HFF-Myc (cell line): ENCODE results near the gene CTTNBP2NL.

ENCODE experiments used
- DNase-seq: peaks from one replicate; pipeline ENCODE4 v3.0.0-alpha.2; 2011; ENCODE audit warnings: low read depth; ENCODE audit errors: extremely low read depth
- H3K4me3 ChIP-seq: replicated peaks from 2 replicates; pipeline ENCODE4 v1.5.1; 2011; ENCODE audit warnings: low read depth, mild to moderate bottlenecking, control low read depth, low read length
- CTCF ChIP-seq: IDR thresholded peaks from 2 replicates; pipeline ENCODE4 v1.5.1; 2012; ENCODE audit warnings: mild to moderate bottlenecking, low read depth, low read length, control low read depth; ENCODE audit errors: missing control alignments

CTTNBP2NL gene

DNA sequence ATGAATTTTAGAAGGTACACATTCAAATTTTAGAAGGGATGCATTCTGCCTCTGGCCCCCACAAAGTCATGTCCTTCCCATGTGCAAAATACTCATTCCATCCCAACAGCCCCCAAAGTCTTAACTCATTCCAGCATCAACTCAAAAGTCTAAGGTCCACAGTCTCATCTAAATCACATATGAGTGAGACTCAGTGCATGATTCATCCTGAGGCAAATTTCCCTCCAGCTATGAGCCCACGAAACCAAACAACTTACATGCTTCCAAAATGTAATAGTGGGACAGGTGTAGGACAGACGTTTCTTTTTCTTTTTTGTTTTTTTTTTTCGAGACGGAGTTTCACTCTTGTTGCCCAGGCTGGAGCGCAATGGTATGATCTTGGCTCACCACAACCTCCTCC lies 100.3 kb downstream of the CTTNBP2NL start:
- no peak for TF ChIP-seq CTCF
- no peak for DNase-seq
- no peak overlapping the region for H3K4me3 ChIP-seq

GRCh38 chr1:112501810-112502641 lies 106.0 kb downstream of the CTTNBP2NL start:
- peak; percentile 81 for TF ChIP-seq CTCF
- peak overlapping the region; percentile 49 for H3K4me3 ChIP-seq
- no peak for DNase-seq

DNA sequence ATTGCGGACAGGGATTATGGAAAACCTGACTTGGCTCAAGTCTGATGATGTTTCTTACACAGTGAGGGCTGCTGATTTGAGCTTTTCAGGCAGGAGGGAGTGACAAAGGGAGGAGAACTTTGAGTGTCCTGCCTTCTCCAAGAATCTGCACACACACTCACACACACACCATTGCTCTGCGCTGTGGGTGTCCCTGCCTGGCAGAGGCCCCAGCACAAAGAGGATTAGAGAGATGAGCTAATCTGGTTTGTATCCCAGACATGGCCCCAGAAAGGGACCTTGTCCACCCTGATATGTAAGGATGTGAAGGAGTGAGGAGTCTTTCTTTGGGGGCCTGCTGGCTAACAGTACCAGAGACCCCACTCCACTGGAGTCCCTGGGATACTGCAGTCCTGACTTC lies 106.8 kb downstream of the CTTNBP2NL start:
- no peak for TF ChIP-seq CTCF
- no peak overlapping the region for H3K4me3 ChIP-seq
- DNase-seq, result no peak

GRCh38 chr1:112504001-112504660 lies 108.1 kb downstream of the CTTNBP2NL start:
- no peak for DNase-seq
- no peak overlapping the region for H3K4me3 ChIP-seq
- no peak for TF ChIP-seq CTCF

GRCh38 chr1:112504661-112505399 lies 108.8 kb downstream of the CTTNBP2NL start:
- TF ChIP-seq CTCF, result no peak
- H3K4me3 ChIP-seq, result no peak overlapping the region
- DNase-seq, result no peak

- no peak overlapping the region for H3K4me3 ChIP-seq
- TF ChIP-seq CTCF, result no peak
- DNase-seq, result no peak
Observed at GRCh38 chr1:112505400-112505785, 109.4 kb downstream of the CTTNBP2NL start.
